Measurements from ENCODE around the gene ATP8A2.

ATP8A2 gene

GRCh38 chr13:25744178-25744577, 372.4 kb downstream of the ATP8A2 start:
- TF ChIP-seq CTCF (IDR thresholded peaks at IDR 0.05) = no peak

DNA sequence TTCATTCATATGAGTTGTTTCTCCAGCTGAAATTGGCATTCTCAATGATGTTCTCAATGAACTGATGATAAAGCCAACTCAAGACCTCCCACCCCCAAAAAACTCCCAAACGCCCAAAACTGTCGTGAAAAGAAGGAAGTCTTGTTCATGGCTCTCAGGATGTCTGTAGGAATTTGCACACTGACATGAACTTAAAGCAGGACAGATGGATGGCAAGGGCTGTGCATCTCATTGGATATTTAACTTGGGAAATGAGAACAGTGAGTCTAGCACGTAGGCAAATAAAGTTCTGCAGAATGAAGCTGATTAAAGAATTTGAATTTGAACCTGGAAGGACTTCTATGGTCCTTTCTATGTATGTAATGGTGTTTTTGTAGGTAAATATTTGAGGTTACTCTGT, 374.4 kb downstream of the ATP8A2 start:
- TF ChIP-seq CTCF (IDR thresholded peaks at IDR 0.05) = no peak

- TF ChIP-seq CTCF (IDR thresholded peaks at IDR 0.05) = no peak
Observed at GRCh38 chr13:25752957-25753551, 381.3 kb downstream of the ATP8A2 start.

- TF ChIP-seq CTCF (IDR thresholded peaks at IDR 0.05) = no peak
Observed at GRCh38 chr13:25753976-25754375, 382.2 kb downstream of the ATP8A2 start.

DNA sequence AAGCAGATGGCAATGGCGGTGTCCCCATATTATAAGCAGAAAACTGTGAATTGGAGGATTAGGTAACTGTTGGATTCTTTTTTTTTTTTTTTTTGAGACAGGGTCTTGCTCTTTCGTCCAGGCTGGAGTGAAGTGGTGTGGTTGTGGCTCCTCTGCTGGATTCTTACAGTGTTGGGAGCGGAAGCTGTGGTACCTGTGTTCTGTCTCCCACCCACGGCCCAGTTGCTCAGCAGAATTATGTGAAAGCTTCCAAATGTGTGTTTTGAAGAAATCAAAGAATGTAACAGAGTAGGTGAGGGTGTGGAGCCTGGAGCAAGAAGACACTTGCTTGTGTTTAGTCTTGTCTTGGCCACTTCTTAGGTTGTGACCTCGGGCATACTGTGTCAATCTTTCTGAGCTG, 384.5 kb downstream of the ATP8A2 start:
- no peak for TF ChIP-seq CTCF (IDR thresholded peaks at IDR 0.05)

DNA sequence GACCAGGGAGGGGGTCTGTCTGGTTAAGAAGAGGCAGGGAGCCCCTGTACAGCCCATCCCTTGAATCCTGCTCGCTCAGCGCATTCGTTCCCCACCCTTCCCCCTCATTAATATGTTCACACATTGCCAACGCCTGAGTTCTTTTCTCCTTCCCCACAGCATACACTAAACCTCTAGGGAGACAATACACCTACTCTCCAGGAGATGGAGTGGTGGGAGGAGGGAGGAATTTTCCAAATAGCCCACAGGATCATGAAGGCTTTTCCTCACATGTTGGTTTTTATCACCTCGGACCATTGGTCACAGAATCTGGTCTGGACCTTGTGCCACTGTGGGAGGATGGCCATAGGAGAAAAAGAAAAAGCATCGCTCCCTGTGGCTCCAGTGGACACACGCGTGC, 385.1 kb downstream of the ATP8A2 start:
- no peak for TF ChIP-seq CTCF (IDR thresholded peaks at IDR 0.05)

DNA sequence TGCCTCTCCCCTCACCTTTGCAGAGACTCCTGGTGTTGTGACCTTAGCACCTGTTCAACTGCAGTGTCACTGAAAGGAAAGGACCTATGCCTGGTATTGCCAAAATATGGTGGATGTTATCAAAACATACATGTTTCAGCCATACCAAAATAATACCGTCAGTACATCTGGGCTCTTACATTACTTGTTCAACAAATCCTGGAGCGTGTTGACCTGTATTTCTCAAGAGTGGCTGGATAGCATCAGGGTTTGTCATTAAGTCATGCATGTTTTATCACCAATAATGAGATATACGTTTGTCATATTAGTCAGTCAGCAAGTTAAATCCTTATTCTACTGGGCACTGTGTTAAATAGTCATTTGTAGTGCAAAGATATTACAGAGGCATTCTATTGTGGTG, 389.3 kb downstream of the ATP8A2 start:
- no peak for TF ChIP-seq CTCF (IDR thresholded peaks at IDR 0.05)

DNA sequence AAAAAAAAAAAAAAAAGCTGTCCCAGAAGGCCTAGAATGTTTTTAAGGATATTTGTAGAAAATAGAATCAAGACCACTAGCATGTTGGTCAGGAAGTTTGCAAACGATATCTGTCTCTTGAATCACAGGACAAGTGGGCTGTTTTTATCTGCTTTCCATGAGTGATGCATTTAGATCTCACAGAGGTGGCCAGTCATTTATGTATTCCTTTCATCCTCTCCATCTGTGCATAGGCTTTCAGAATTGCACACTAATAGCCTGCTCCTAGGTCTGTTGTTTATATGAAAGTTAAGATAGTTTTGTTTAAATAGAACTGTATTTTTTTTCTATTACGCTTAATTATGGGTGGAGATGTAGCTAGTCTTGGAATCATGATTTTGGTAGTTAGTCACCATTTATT, 390.5 kb downstream of the ATP8A2 start:
- no peak for TF ChIP-seq CTCF (IDR thresholded peaks at IDR 0.05)

All from LNCAP (cell line).